ENCODE data around the gene TMEFF2.

TMEFF2 gene

DNA sequence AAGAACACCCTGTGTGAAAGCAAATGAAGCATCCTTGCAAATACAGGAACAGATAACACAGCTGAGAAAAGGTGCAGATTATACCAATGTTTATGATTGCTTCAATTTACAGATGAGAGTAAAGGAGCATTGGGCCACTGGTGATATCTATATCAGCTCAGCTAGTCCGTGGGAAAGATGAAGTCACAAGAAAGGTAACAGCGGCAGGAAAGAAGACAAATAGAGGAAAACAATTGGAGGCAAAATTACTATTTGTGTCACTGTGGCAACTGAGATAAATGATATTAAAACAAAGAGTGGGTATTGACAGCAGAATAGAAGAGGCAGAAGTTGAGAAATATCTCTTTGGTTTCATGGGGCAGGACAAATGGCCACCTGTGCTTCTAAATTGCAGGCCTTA lies 226.6 kb downstream of the TMEFF2 start:
- TF ChIP-seq, protein P1, sequence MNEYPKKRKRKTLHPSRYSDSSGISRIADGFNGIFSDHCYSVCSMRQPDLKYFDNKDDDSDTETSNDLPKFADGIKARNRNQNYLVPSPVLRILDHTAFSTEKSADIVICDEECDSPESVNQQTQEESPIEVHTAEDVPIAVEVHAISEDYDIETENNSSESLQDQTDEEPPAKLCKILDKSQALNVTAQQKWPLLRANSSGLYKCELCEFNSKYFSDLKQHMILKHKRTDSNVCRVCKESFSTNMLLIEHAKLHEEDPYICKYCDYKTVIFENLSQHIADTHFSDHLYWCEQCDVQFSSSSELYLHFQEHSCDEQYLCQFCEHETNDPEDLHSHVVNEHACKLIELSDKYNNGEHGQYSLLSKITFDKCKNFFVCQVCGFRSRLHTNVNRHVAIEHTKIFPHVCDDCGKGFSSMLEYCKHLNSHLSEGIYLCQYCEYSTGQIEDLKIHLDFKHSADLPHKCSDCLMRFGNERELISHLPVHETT (tag by site-specific recombination; IDR thresholded peaks at IDR 0.05): no peak
- no peak for TF ChIP-seq ZNF747 (tag by site-specific recombination; IDR thresholded peaks at IDR 0.05)
- CTCF ChIA-PET: interaction anchor here (0.7 kb wide), 1 partner anchor 1255 kb away, joined by 4 read pairs; no protein-coding TSS in a partner anchor
- Histone ChIP-seq H3K27ac (ENCODE audit: extremely low read depth, low read depth, low read length) (no peak overlapping the region), H3K4me1 (ENCODE audit: control insufficient read depth, insufficient read depth, low read length) (no peaks in the 10 kb centered on the region), H3K4me3 (ENCODE audit: low read depth, low read length) (no peak overlapping the region), H3K36me3 (ENCODE audit: control insufficient read depth in 2 of 2, insufficient read depth in 1 of 2, low read length in 2 of 2) (no peaks in the 10 kb centered on the region), H3K9me3 (ENCODE audit: control insufficient read depth, insufficient read depth, low read depth, low read length) (no peaks in the 10 kb centered on the region)
- POLR2A ChIA-PET: no interaction called here

DNA sequence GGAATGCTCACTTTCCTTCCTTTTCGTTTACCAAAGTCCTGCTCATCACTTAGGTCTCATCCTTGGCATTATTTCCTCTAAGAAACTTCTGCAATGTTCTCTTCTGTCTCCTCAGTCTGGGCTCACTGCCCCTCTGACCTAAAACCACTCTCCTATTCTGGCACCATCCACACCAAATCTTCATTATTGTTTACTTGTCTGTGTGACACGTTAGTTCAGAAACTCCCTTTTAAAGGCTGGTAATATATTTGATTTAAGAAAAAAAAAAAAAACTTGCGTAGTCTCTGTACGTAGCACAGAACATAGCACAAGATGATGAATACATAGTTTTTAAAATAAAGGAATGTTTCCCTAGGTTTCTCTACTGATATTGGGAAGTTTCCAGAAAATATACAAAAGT lies 229.0 kb downstream of the TMEFF2 start:
- POLR2A ChIA-PET: no interaction called here
- H3K36me3 ChIP-seq (ENCODE audit: control insufficient read depth in 2 of 2, insufficient read depth in 1 of 2, low read length in 2 of 2): no peaks in the 10 kb centered on the region
- H3K27ac ChIP-seq (ENCODE audit: extremely low read depth, low read depth, low read length): no peak overlapping the region
- CTCF ChIA-PET: no interaction called here
- H3K4me1 ChIP-seq (ENCODE audit: control insufficient read depth, insufficient read depth, low read length): no peaks in the 10 kb centered on the region; the same call in 1 of the 2 replicates
- TF ChIP-seq CTCF (tag by site-specific recombination; IDR thresholded peaks at IDR 0.05) (no peak), ZNF114 (tag by site-specific recombination; IDR thresholded peaks at IDR 0.05) (no peak), ZNF571 (tag by site-specific recombination; IDR thresholded peaks at IDR 0.05) (no peak), ZNF174 (tag by site-specific recombination; IDR thresholded peaks at IDR 0.05) (no peak), ZFHX2 (tag by site-specific recombination; conservative IDR thresholded peaks at IDR 0.05) (no peak), ZNF600 (tag by site-specific recombination; IDR thresholded peaks at IDR 0.05) (no peak), ZNF19 (tag by site-specific recombination; IDR thresholded peaks at IDR 0.05; ENCODE audit: low read depth) (no peak), KLF9 (tag by site-specific recombination; IDR thresholded peaks at IDR 0.05; ENCODE audit: low read depth) (no peak)
- TF ChIP-seq, protein P2, sequence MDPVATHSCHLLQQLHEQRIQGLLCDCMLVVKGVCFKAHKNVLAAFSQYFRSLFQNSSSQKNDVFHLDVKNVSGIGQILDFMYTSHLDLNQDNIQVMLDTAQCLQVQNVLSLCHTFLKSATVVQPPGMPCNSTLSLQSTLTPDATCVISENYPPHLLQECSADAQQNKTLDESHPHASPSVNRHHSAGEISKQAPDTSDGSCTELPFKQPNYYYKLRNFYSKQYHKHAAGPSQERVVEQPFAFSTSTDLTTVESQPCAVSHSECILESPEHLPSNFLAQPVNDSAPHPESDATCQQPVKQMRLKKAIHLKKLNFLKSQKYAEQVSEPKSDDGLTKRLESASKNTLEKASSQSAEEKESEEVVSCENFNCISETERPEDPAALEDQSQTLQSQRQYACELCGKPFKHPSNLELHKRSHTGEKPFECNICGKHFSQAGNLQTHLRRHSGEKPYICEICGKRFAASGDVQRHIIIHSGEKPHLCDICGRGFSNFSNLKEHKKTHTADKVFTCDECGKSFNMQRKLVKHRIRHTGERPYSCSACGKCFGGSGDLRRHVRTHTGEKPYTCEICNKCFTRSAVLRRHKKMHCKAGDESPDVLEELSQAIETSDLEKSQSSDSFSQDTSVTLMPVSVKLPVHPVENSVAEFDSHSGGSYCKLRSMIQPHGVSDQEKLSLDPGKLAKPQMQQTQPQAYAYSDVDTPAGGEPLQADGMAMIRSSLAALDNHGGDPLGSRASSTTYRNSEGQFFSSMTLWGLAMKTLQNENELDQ (tag by site-specific recombination; IDR thresholded peaks at IDR 0.05; ENCODE audit: low read depth): no peak
- TF ChIP-seq, protein P3, sequence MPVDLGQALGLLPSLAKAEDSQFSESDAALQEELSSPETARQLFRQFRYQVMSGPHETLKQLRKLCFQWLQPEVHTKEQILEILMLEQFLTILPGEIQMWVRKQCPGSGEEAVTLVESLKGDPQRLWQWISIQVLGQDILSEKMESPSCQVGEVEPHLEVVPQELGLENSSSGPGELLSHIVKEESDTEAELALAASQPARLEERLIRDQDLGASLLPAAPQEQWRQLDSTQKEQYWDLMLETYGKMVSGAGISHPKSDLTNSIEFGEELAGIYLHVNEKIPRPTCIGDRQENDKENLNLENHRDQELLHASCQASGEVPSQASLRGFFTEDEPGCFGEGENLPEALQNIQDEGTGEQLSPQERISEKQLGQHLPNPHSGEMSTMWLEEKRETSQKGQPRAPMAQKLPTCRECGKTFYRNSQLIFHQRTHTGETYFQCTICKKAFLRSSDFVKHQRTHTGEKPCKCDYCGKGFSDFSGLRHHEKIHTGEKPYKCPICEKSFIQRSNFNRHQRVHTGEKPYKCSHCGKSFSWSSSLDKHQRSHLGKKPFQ (tag by site-specific recombination; IDR thresholded peaks at IDR 0.05): no peak
- no peak overlapping the region for H3K4me3 ChIP-seq (ENCODE audit: low read depth, low read length)
- no peaks in the 10 kb centered on the region for H3K9me3 ChIP-seq (ENCODE audit: control insufficient read depth, insufficient read depth, low read depth, low read length)

DNA sequence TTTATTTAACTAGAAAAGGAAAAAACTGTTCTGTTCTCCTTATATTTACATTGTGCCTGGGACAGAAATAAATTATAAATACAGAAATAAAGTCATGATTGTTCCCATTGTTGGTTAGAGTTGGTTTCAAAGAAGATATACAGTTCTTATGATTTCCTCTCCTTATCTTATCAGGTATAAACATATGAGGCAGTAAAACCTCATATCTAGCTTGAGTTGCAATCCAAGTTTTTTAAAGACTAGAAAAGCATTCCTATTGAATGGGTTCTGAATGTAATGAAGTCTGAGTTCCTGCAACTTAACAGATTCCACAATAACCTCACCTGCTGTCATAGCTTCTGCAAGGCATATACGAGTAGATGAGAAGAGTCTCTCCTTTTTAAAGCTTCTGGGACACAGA lies 233.2 kb downstream of the TMEFF2 start:
- H3K4me1 ChIP-seq (ENCODE audit: control insufficient read depth, insufficient read depth, low read length): no peaks in the 10 kb centered on the region; the same call in 1 of the 2 replicates
- no peaks in the 10 kb centered on the region for H3K9me3 ChIP-seq (ENCODE audit: control insufficient read depth, insufficient read depth, low read depth, low read length)
- no peak overlapping the region for H3K4me3 ChIP-seq (ENCODE audit: low read depth, low read length)
- ChIA-PET CTCF (no interaction called here), POLR2A (no interaction called here)
- H3K36me3 ChIP-seq (ENCODE audit: control insufficient read depth in 2 of 2, insufficient read depth in 1 of 2, low read length in 2 of 2): no peaks in the 10 kb centered on the region
- no peak overlapping the region for H3K27ac ChIP-seq (ENCODE audit: extremely low read depth, low read depth, low read length)
- no peak for TF ChIP-seq ZNF426 (tag by site-specific recombination; IDR thresholded peaks at IDR 0.05)
- no peak for TF ChIP-seq ZNF184 (tag by site-specific recombination; IDR thresholded peaks at IDR 0.05)
- no peak for TF ChIP-seq KLF7 (tag by site-specific recombination; IDR thresholded peaks at IDR 0.05; ENCODE audit: borderline replicate concordance)
- no peak for TF ChIP-seq RBAK (tag by site-specific recombination; IDR thresholded peaks at IDR 0.05)
- no peak for TF ChIP-seq ZNF660 (tag by site-specific recombination; IDR thresholded peaks at IDR 0.05)
- TF ChIP-seq ZNF148 (tag by site-specific recombination; IDR thresholded peaks at IDR 0.05; ENCODE audit: borderline replicate concordance): no peak
- TF ChIP-seq, protein P4, sequence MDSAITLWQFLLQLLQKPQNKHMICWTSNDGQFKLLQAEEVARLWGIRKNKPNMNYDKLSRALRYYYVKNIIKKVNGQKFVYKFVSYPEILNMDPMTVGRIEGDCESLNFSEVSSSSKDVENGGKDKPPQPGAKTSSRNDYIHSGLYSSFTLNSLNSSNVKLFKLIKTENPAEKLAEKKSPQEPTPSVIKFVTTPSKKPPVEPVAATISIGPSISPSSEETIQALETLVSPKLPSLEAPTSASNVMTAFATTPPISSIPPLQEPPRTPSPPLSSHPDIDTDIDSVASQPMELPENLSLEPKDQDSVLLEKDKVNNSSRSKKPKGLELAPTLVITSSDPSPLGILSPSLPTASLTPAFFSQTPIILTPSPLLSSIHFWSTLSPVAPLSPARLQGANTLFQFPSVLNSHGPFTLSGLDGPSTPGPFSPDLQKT (IDR thresholded peaks at IDR 0.05; ENCODE audit: borderline replicate concordance, low read depth, low read length): no peak

All from HEK293 (cell line).